Transverse colon (tissue), 4 donors: ENCODE data around the gene VANGL1. TPM values are rescaled to one million over a fixed set of nuclear protein-coding genes. Genes with fewer than 3 reads are reported as not detected.

Experiments used
- DNase-seq: peaks from one replicate; pipeline ENCODE4 v3.0.0-alpha.2; 2019
- H3K27ac ChIP-seq, 4 donors: fragments of 200-600 bp; sonication (generic); 2 replicates each; pipeline ENCODE4 v1.5.1; 2016 to 2018; ENCODE audit warnings: inconsistent platforms in 4 of 4
- H3K27me3 ChIP-seq: fragments of 200-600 bp; sonication (generic); 2 replicates; pipeline ENCODE4 v1.5.1; 2017; ENCODE audit warnings: inconsistent platforms
- H3K36me3 ChIP-seq, 4 donors: fragments of 200-600 bp; sonication (generic); 2 replicates each; pipeline ENCODE4 v1.5.1; 2017 to 2019; ENCODE audit warnings: inconsistent platforms in 4 of 4
- H3K4me1 ChIP-seq, 4 donors: fragments of 200-600 bp; sonication (generic); 2 replicates each; pipeline ENCODE4 v1.5.1; 2017 to 2020; ENCODE audit warnings: inconsistent platforms in 4 of 4
- H3K4me3 ChIP-seq, 4 donors: fragments of 200-600 bp; sonication (generic); 1 replicate in 1 of 4; 2 replicates in 3 of 4; pipeline versions ENCODE4 v1.5.1 to v1.6.1; 2017 to 2019; ENCODE audit warnings: inconsistent platforms in 4 of 4
- H3K9me3 ChIP-seq, 2 donors: fragments of 200-600 bp; sonication (generic); 2 replicates each; pipeline ENCODE4 v1.5.1; 2017 to 2019; ENCODE audit warnings: inconsistent platforms in 2 of 2
- EP300 ChIP-seq: sonication (generic); formaldehyde crosslinking; IDR thresholded peaks from one replicate; pipeline ENCODE4 v1.6.1; 2017; ENCODE audit warnings: antibody characterized with exemption, low read depth
- POLR2A ChIP-seq: fragments of 450-650 bp; IDR thresholded peaks from one replicate; pipeline ENCODE4 v1.6.1; 2016; ENCODE audit warnings: antibody characterized with exemption, mild to moderate bottlenecking, moderate library complexity
- POLR2AphosphoS5 ChIP-seq, 3 donors: sonication (generic); formaldehyde crosslinking; IDR thresholded peaks; one replicate each; pipeline ENCODE4 v1.6.1; 2016; ENCODE audit warnings: antibody characterized with exemption in 3 of 3
- WGBS, 2 donors: methylation state at CpG; one replicate each; pipeline ENCODE4 v1.1.5; 2018; ENCODE audit warnings: low coverage in 1 of 2; 5-methylcytosine and 5-hydroxymethylcytosine counted together
- in situ Hi-C, 4 donors: fragments of 200-750 bp; cut with MboI; loops; one replicate each; pipeline versions ENCODE4 v1.15.0 to v1.15.1; 2017; ENCODE audit warnings: low sequenced_read_pairs in 3 of 4, low pct_ligation_motif_present in 1 of 4, low pct_unique_long_range_greater_than_20kb in 1 of 4
- intact Hi-C: fragments of 100-400 bp; cut with DNase I; formaldehyde crosslinking; loops from one replicate; pipeline ENCODE4 v1.15.1; 2023; ENCODE audit warnings: low total_unique reads
- total RNA-seq, 4 donors: library from RNA; depleted of rRNA; stranded (reverse); fragments of >200 nt; gene quantifications; one replicate each; pipeline ENCODE4 v1.1.0, GENCODE V29; 2016
- TF ChIP-seq, protein P1 (sequence below), 5 experiments: fragments of 200-600 bp in 3 of 5; fragments of 450-650 bp in 2 of 5; sonication (generic) in 3 of 5; IDR thresholded peaks; 1 replicate in 2 of 5; 2 replicates in 3 of 5; pipeline ENCODE4 v1.5.1; 2016 to 2017; ENCODE audit warnings: antibody characterized with exemption in 5 of 5, inconsistent platforms in 3 of 5, mild to moderate bottlenecking in 2 of 5, moderate library complexity in 1 of 5

VANGL1 gene
- total RNA-seq, 4 donors from 2014 or later = 5.6 to 26.9 (median 16.9) TPM

DNA sequence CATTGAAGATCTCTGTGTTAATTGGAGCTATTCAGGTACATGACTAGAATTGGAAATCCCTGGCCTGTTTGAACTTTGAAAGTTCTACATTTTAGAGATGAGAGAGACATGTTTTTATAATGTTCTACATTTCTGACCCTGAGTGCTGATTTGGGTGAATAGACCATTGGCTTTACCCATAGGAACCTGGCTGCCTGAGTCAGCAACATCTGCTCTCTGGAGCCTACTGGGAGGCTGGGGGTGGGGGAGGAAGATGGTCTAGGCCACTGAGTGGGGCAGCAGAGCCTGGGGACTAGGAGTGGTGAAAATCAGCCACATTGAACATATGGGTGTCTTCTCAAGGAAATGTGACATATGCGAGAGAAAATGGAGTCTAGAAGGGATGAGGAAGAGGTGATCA is 1.4 kb upstream of the VANGL1 start:
- Histone ChIP-seq H3K4me1 (peaks cover 0 to 19% (median 6%) of the 10 kb centered on the region in 4 donors), H3K27me3 (no peaks in the 10 kb centered on the region), H3K9me3 (peaks cover 0 to 3% of the 10 kb centered on the region in 2 donors), H3K27ac (no peak overlapping the region), H3K4me3 (no peak overlapping the region), H3K36me3 (no peaks in the 10 kb centered on the region)
- WGBS, 2 donors = 73 to 92% methylated on average over 1 of the region's 1 CpG
- in situ Hi-C loops (no loop called here), intact Hi-C loops (no loop called here)
- TF ChIP-seq POLR2A (no peak), EP300 (no peak), POLR2AphosphoS5 (IDR thresholded peaks at IDR 0.05) (no peak)
- TF ChIP-seq, protein P1, sequence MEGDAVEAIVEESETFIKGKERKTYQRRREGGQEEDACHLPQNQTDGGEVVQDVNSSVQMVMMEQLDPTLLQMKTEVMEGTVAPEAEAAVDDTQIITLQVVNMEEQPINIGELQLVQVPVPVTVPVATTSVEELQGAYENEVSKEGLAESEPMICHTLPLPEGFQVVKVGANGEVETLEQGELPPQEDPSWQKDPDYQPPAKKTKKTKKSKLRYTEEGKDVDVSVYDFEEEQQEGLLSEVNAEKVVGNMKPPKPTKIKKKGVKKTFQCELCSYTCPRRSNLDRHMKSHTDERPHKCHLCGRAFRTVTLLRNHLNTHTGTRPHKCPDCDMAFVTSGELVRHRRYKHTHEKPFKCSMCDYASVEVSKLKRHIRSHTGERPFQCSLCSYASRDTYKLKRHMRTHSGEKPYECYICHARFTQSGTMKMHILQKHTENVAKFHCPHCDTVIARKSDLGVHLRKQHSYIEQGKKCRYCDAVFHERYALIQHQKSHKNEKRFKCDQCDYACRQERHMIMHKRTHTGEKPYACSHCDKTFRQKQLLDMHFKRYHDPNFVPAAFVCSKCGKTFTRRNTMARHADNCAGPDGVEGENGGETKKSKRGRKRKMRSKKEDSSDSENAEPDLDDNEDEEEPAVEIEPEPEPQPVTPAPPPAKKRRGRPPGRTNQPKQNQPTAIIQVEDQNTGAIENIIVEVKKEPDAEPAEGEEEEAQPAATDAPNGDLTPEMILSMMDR (IDR thresholded peaks at IDR 0.05) = no peak
- no peak for DNase-seq

GRCh38 chr1:115642168-115643072 is 650 bp downstream of the VANGL1 start:
- peak; percentile 69 for DNase-seq
- in situ Hi-C loops = no loop called here
- no peaks in the 10 kb centered on the region for H3K27me3 ChIP-seq
- WGBS, 2 donors = 0 to 1% methylated on average over 1 to 53 of the region's 78 CpGs
- intact Hi-C loops = no loop called here
- H3K4me1 ChIP-seq = peaks cover 0 to 39% (median 14%) of the 10 kb centered on the region in 4 donors
- H3K9me3 ChIP-seq = no peaks in the 10 kb centered on the region
- H3K36me3 ChIP-seq = no peaks in the 10 kb centered on the region
- H3K27ac ChIP-seq = peak overlapping the region; percentile 87 to 96 (median 90)
- peak overlapping the region; percentile 66 to 98 (median 82) for H3K4me3 ChIP-seq
- peak in 1 of 3 donors; percentile 3 for TF ChIP-seq POLR2AphosphoS5 (IDR thresholded peaks at IDR 0.05)
- TF ChIP-seq, protein P1 (IDR thresholded peaks at IDR 0.05) = peak in 3 of 5 experiments; percentile 5 to 22 (median 10)
- TF ChIP-seq POLR2A = no peak
- no peak for TF ChIP-seq EP300

GRCh38 chr1:115643225-115643624 is 1.5 kb downstream of the VANGL1 start:
- Histone ChIP-seq H3K4me3 (peak overlapping the region in 3 of 4 donors; percentile 66 to 98 (median 96)), H3K9me3 (no peaks in the 10 kb centered on the region), H3K4me1 (peaks cover 4 to 47% (median 19%) of the 10 kb centered on the region in 4 donors), H3K27me3 (no peaks in the 10 kb centered on the region), H3K27ac (peak overlapping the region; percentile 87 to 96 (median 90)), H3K36me3 (no peaks in the 10 kb centered on the region)
- TF ChIP-seq, protein P1 (IDR thresholded peaks at IDR 0.05) = no peak
- TF ChIP-seq POLR2AphosphoS5 (IDR thresholded peaks at IDR 0.05) (no peak), POLR2A (no peak), EP300 (no peak)
- DNase-seq = no peak
- in situ Hi-C loops = no loop called here
- intact Hi-C loops = no loop called here
- WGBS, 2 donors = 37 to 42% methylated on average over 4 of the region's 4 CpGs

DNA sequence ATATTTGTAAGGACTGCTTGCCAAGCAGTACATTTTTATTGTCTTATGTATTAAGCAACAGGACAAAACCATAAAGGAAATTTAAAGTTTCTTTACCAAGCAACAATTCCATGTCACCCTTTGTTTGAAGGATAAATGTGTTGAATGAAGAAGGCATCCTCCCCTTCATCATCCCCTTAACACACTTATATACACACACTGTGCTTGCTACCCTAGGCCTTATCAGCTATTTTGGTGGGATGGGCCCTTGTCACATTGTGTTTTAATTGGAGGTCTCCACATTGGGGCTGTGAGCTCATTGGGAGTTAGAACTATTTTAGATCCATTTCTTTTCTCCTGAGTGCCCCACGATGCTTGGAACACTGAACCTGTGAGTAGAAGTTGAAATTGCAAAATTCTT is 1.9 kb downstream of the VANGL1 start:
- TF ChIP-seq EP300 = no peak
- no peak for TF ChIP-seq POLR2AphosphoS5 (IDR thresholded peaks at IDR 0.05)
- no peak for TF ChIP-seq POLR2A
- TF ChIP-seq, protein P1 (IDR thresholded peaks at IDR 0.05) = no peak
- DNase-seq = no peak
- intact Hi-C loops = no loop called here
- H3K9me3 ChIP-seq = no peaks in the 10 kb centered on the region
- peaks cover 4 to 51% (median 21%) of the 10 kb centered on the region in 4 donors for H3K4me1 ChIP-seq
- in situ Hi-C loops = no loop called here
- 74% methylated on average over 1 of the region's 1 CpG; no CpG with 5 or more reads in 1 of the 2 donors for WGBS, 2 donors
- H3K36me3 ChIP-seq = no peaks in the 10 kb centered on the region
- no peaks in the 10 kb centered on the region for H3K27me3 ChIP-seq
- no peak overlapping the region for H3K4me3 ChIP-seq
- peak overlapping the region in 3 of 4 donors; percentile 87 to 93 (median 88) for H3K27ac ChIP-seq
